A549 (cell line): ENCODE data around the gene LMTK2. TPM values are rescaled to one million over a fixed set of nuclear protein-coding genes. Genes with fewer than 3 reads are reported as not detected.

Experiments
- ATAC-seq, 2 experiments: fragments of 200-7000 bp in 1 of 2; fragments of >200 bp in 1 of 2; cut with Nextera tagmentation in 1 of 2; cut with Tn5 transposase in 1 of 2; 3 replicates each; pipeline versions ENCODE4 v1.8.0 to v1.9.1; 2018 to 2020; ENCODE audit warnings: mild to moderate bottlenecking in 1 of 2, moderate library complexity in 1 of 2
- CTCF ChIA-PET: fragments of 300-600 bp; sonication (Branson Sonifier 250); formaldehyde crosslinking; extraction: SDS; loops from one replicate; lab custom pipeline; 2021; ENCODE audit warnings: antibody characterized with exemption, inconsistent platforms; lab: Yijun Ruan, JAX
- POLR2A ChIA-PET: fragments of 350-600 bp; formaldehyde crosslinking; extraction: SDS; loops from one replicate; lab custom pipeline; 2021; ENCODE audit warnings: antibody characterized with exemption, inconsistent platforms; lab: Yijun Ruan, JAX
- DNase-seq, 2 experiments: peaks; one replicate each; pipeline versions ENCODE4 v3.0.0 to v3.0.0-alpha.2; 2011 to 2016; ENCODE audit warnings: low read depth in 1 of 2, low spot score in 1 of 2
- FAIRE-seq: peaks from 2 replicates; lab custom pipeline; 2011; peaks lifted over from hg19 to GRCh38; lab: Jason Lieb, UNC
- H3K27ac ChIP-seq, 2 experiments: fragments of >200 bp; sonication (Bioruptor Twin); formaldehyde crosslinking; 3 replicates each; pipeline ENCODE4 v1.5.1; 2016 to 2017
- H3K4me1 ChIP-seq: fragments of >200 bp; sonication (Bioruptor Twin); formaldehyde crosslinking; 3 replicates; pipeline ENCODE4 v1.6.1; 2016
- H3K4me2 ChIP-seq: fragments of >200 bp; sonication (Bioruptor Twin); formaldehyde crosslinking; 3 replicates; pipeline ENCODE4 v1.6.1; 2016
- H3K4me3 ChIP-seq: fragments of >200 bp; sonication (Bioruptor Twin); formaldehyde crosslinking; 3 replicates; pipeline ENCODE4 v1.5.1; 2016
- H3K9me3 ChIP-seq: fragments of >200 bp; sonication (Bioruptor Twin); formaldehyde crosslinking; 3 replicates; pipeline ENCODE4 v1.6.1; 2016
- CBX8 ChIP-seq: fragments of 200-600 bp; sonication (generic); IDR thresholded peaks from 2 replicates; pipeline ENCODE4 v1.6.1; 2016
- CHD2 ChIP-seq: fragments of 150-350 bp; IDR thresholded peaks from 2 replicates; pipeline ENCODE4 v1.6.1; 2014; ENCODE audit warnings: low read length; ENCODE audit not compliant: partially characterized antibody
- CHD4 ChIP-seq: fragments of 200-600 bp; sonication (generic); IDR thresholded peaks from 2 replicates; pipeline ENCODE4 v1.6.1; 2016; ENCODE audit warnings: antibody characterized with exemption, mild to moderate bottlenecking, borderline replicate concordance
- EHF ChIP-seq: fragments of 250-450 bp; sonication (Bioruptor Pico); IDR thresholded peaks from 2 replicates; pipeline ENCODE4 v1.5.0; 2020; ENCODE audit warnings: mild to moderate bottlenecking
- FOSB ChIP-seq: fragments of 250-450 bp; sonication (Bioruptor Pico); IDR thresholded peaks from 2 replicates; pipeline ENCODE4 v1.5.0; 2020; ENCODE audit warnings: mild to moderate bottlenecking, moderate library complexity
- FOSL2 ChIP-seq, 2 experiments: fragments of 450-650 bp in 1 of 2; fragments of >200 bp in 1 of 2; sonication (Bioruptor Twin) in 1 of 2; formaldehyde crosslinking; IDR thresholded peaks; 2 replicates each; pipeline versions ENCODE4 v1.5.0 to v1.6.1; 2016 to 2020; ENCODE audit warnings: mild to moderate bottlenecking in 1 of 2, moderate library complexity in 1 of 2
- HEYL ChIP-seq: fragments of 250-450 bp; sonication (Bioruptor Pico); IDR thresholded peaks from 2 replicates; pipeline ENCODE4 v1.8.0; 2021; ENCODE audit warnings: mild to moderate bottlenecking, moderate library complexity
- HOXA7 ChIP-seq: fragments of 250-450 bp; sonication (Bioruptor Pico); IDR thresholded peaks from 2 replicates; pipeline ENCODE4 v1.5.0; 2020; ENCODE audit warnings: mild to moderate bottlenecking, moderate library complexity
- KDM5A ChIP-seq: fragments of 200-600 bp; sonication (generic); IDR thresholded peaks from 2 replicates; pipeline ENCODE4 v1.6.1; 2016; ENCODE audit warnings: antibody characterized with exemption, mild to moderate bottlenecking
- MYC ChIP-seq: IDR thresholded peaks from 2 replicates; pipeline ENCODE4 v1.6.1; 2012; ENCODE audit warnings: mild to moderate bottlenecking, inconsistent platforms, low read length, improper control_type of control experiment, borderline replicate concordance
- PHF8 ChIP-seq: fragments of 200-600 bp; sonication (generic); IDR thresholded peaks from 2 replicates; pipeline ENCODE4 v1.6.1; 2016; ENCODE audit warnings: low read depth, mild to moderate bottlenecking, antibody characterized with exemption, moderate library complexity, borderline replicate concordance
- RAD21 ChIP-seq, 2 experiments: fragments of >200 bp in 1 of 2; sonication (Bioruptor Twin) in 1 of 2; formaldehyde crosslinking in 1 of 2; IDR thresholded peaks in 1 of 2; conservative IDR thresholded peaks in 1 of 2; 2 replicates in 1 of 2; 3 replicates in 1 of 2; pipeline ENCODE4 v1.6.1; 2012 to 2018; ENCODE audit warnings: inconsistent platforms in 1 of 2
- RNF2 ChIP-seq: fragments of 200-600 bp; sonication (generic); IDR thresholded peaks from 2 replicates; pipeline ENCODE4 v1.6.1; 2016; ENCODE audit warnings: low read depth, mild to moderate bottlenecking, antibody characterized with exemption, moderate library complexity, borderline replicate concordance
- ZNF302 ChIP-seq: fragments of 250-450 bp; sonication (Bioruptor Pico); IDR thresholded peaks from 2 replicates; pipeline ENCODE4 v1.9.0; 2021; ENCODE audit warnings: inconsistent platforms, mild to moderate bottlenecking, moderate library complexity
- WGBS: methylation state at CpG from one replicate; pipeline ENCODE4 v1.1.6; 2017; ENCODE audit errors: missing lambda C conversion rate; 5-methylcytosine and 5-hydroxymethylcytosine counted together
- polyA plus RNA-seq, 4 experiments: library from polyadenylated mRNA; depleted of rRNA in 3 of 4; stranded (reverse); fragments of >200 nt; fragmentation: RNase III in 1 of 4; extraction: RNeasy Plus Mini Kit Qiagen cat#74134 plus additional on column Dnase treatment in 1 of 4; gene quantifications; 2 replicates in 3 of 4; 3 replicates in 1 of 4; pipeline ENCODE4 v1.2.3, GENCODE V29; 2011 to 2017
- TF ChIP-seq, protein P1 (sequence below): fragments of >200 bp; sonication (Bioruptor Twin); formaldehyde crosslinking; IDR thresholded peaks from 2 replicates; pipeline ENCODE4 v1.6.1; 2016
- TF ChIP-seq, protein P2 (sequence below): IDR thresholded peaks from 2 replicates; pipeline ENCODE4 v1.6.1; 2012; ENCODE audit warnings: low read depth, borderline replicate concordance
- TF ChIP-seq, protein P3 (sequence below): fragments of 200-600 bp; sonication (generic); IDR thresholded peaks from 2 replicates; pipeline ENCODE4 v1.6.1; 2016; ENCODE audit warnings: antibody characterized with exemption, mild to moderate bottlenecking, moderate library complexity
- TF ChIP-seq, protein P4 (sequence below): fragments of >200 bp; sonication (Bioruptor Twin); formaldehyde crosslinking; IDR thresholded peaks from 3 replicates; pipeline ENCODE4 v1.5.1; 2016

Gene LMTK2
- polyA plus RNA-seq, 2 of the 4 experiments (the other 2 are of a cell fraction) = 7.9 to 13.0 TPM

DNA sequence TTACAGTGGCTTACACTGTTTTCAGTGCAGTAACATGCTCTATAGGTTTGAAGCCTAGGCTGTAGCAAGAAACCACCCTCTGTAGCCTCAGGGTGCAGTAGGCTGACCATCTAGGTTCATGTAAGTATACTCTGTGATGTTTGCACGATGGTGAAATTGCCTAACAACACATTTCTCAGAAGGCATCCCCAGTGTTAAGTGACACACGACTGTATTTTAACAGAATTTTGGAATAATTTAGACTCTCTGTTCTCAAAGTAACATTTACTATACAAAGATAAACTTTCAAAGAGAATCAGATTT, 60.0 kb downstream of the LMTK2 start:
- POLR2A ChIA-PET = no interaction called here
- no peak for FAIRE-seq

DNA sequence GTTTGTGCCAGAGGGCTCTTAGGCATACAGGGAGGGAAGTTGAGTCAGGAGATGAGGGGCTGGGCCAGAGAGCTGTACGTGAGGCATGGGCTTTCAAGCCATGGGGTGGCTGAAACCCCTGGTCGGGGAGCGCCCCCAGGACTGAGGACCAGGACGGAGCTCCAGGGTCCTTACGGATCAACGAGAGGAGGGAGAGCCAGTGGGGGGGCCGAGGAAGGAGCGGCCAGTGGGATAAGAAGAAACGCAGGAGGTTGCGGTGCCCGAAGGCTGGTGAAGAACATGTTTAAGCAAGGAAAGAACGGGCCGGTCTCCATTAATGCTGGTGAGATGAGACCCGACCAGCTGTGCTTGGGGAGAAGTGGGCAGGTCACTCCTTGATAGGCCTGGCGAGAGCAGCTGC, 61.0 kb downstream of the LMTK2 start:
- TF ChIP-seq ZNF302 (CRISPR knock-in tag) (no peak), RNF2 (no peak)
- TF ChIP-seq, protein P1, sequence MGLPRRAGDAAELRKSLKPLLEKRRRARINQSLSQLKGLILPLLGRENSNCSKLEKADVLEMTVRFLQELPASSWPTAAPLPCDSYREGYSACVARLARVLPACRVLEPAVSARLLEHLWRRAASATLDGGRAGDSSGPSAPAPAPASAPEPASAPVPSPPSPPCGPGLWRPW = no peak
- TF ChIP-seq, protein P2, sequence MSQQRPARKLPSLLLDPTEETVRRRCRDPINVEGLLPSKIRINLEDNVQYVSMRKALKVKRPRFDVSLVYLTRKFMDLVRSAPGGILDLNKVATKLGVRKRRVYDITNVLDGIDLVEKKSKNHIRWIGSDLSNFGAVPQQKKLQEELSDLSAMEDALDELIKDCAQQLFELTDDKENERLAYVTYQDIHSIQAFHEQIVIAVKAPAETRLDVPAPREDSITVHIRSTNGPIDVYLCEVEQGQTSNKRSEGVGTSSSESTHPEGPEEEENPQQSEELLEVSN = no peak
- peaks cover 3% of the 10 kb centered on the region; the same call in 1 of the 3 replicates for H3K4me1 ChIP-seq
- WGBS = 95% methylated on average over 15 of the region's 15 CpGs
- no peak overlapping the region for H3K4me3 ChIP-seq
- DNase-seq (no peak), ATAC-seq (peak in 1 of 2 experiments; percentile 9; a peak in 1 of 6 replicates), FAIRE-seq (no peak)
- H3K27ac ChIP-seq = no peak overlapping the region
- no peaks in the 10 kb centered on the region for H3K9me3 ChIP-seq
- no peak overlapping the region for H3K4me2 ChIP-seq
- ChIA-PET CTCF (interaction anchor here (0.5 to 24.1 kb wide), 25 partner anchors 11 to 757 kb away, joined by 3 to 493 read pairs (median 6); partner anchors contain the start of gene LMTK2), POLR2A (no interaction called here)

More for the DNA sequence above, 60.0 kb downstream of the LMTK2 start:
- no peak for DNase-seq
- Histone ChIP-seq H3K9me3 (no peaks in the 10 kb centered on the region), H3K27ac (no peak overlapping the region), H3K4me1 (0 out of 3 replicates have a peak, but pooled peaks cover 3% of the 10 kb centered on the region), H3K4me3 (no peak overlapping the region), H3K4me2 (no peak overlapping the region)
- 24% methylated on average over 2 of the region's 2 CpGs for WGBS
- ATAC-seq = 0 out of 6 replicates have a peak, but pooled peaks of 1 of the 2 experiments have one; percentile 15
- TF ChIP-seq HOXA7 (CRISPR knock-in tag) = no peak
- no peak for TF ChIP-seq CHD4
- TF ChIP-seq, protein P3, sequence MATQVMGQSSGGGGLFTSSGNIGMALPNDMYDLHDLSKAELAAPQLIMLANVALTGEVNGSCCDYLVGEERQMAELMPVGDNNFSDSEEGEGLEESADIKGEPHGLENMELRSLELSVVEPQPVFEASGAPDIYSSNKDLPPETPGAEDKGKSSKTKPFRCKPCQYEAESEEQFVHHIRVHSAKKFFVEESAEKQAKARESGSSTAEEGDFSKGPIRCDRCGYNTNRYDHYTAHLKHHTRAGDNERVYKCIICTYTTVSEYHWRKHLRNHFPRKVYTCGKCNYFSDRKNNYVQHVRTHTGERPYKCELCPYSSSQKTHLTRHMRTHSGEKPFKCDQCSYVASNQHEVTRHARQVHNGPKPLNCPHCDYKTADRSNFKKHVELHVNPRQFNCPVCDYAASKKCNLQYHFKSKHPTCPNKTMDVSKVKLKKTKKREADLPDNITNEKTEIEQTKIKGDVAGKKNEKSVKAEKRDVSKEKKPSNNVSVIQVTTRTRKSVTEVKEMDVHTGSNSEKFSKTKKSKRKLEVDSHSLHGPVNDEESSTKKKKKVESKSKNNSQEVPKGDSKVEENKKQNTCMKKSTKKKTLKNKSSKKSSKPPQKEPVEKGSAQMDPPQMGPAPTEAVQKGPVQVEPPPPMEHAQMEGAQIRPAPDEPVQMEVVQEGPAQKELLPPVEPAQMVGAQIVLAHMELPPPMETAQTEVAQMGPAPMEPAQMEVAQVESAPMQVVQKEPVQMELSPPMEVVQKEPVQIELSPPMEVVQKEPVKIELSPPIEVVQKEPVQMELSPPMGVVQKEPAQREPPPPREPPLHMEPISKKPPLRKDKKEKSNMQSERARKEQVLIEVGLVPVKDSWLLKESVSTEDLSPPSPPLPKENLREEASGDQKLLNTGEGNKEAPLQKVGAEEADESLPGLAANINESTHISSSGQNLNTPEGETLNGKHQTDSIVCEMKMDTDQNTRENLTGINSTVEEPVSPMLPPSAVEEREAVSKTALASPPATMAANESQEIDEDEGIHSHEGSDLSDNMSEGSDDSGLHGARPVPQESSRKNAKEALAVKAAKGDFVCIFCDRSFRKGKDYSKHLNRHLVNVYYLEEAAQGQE = no peak
- no peak for TF ChIP-seq MYC
- no peak for TF ChIP-seq FOSL2 (IDR thresholded peaks at IDR 0.05)
- TF ChIP-seq FOSL2 (CRISPR knock-in tag; IDR thresholded peaks at IDR 0.05) = no peak
- no peak for TF ChIP-seq RAD21 (conservative IDR thresholded peaks at IDR 0.05 in 1 of 2, IDR thresholded peaks at IDR 0.05 in 1 of 2)
- no peak for TF ChIP-seq CBX8
- no peak for TF ChIP-seq EHF (CRISPR knock-in tag)
- no peak for TF ChIP-seq CHD2
- TF ChIP-seq, protein P4, sequence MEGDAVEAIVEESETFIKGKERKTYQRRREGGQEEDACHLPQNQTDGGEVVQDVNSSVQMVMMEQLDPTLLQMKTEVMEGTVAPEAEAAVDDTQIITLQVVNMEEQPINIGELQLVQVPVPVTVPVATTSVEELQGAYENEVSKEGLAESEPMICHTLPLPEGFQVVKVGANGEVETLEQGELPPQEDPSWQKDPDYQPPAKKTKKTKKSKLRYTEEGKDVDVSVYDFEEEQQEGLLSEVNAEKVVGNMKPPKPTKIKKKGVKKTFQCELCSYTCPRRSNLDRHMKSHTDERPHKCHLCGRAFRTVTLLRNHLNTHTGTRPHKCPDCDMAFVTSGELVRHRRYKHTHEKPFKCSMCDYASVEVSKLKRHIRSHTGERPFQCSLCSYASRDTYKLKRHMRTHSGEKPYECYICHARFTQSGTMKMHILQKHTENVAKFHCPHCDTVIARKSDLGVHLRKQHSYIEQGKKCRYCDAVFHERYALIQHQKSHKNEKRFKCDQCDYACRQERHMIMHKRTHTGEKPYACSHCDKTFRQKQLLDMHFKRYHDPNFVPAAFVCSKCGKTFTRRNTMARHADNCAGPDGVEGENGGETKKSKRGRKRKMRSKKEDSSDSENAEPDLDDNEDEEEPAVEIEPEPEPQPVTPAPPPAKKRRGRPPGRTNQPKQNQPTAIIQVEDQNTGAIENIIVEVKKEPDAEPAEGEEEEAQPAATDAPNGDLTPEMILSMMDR = no peak
- TF ChIP-seq PHF8 = no peak
- TF ChIP-seq FOSB (CRISPR knock-in tag) = no peak
- TF ChIP-seq HEYL (CRISPR knock-in tag) = no peak
- TF ChIP-seq KDM5A = no peak
- CTCF ChIA-PET = interaction anchor here (0.7 to 24.1 kb wide), 19 partner anchors 10 to 148 kb away, joined by 3 to 493 read pairs (median 5); partner anchors contain the start of gene LMTK2
